Mesodermal cell (in vitro differentiated cells): ENCODE data around the gene CRYBA1.

Experiments used
- H3K27ac ChIP-seq: 2 replicates; pipeline ENCODE4 v1.7.0; 2013; ENCODE audit warnings: mild to moderate bottlenecking, low read depth, low read length, moderate library complexity; ENCODE audit not compliant: severe bottlenecking
- H3K36me3 ChIP-seq: 2 replicates; pipeline ENCODE4 v1.7.1; 2013; ENCODE audit warnings: mild to moderate bottlenecking, low read length, moderate library complexity; ENCODE audit not compliant: control insufficient read depth, insufficient read depth
- H3K4me1 ChIP-seq: one replicate; pipeline ENCODE4 v1.7.1; 2013; ENCODE audit warnings: mild to moderate bottlenecking, low read length; ENCODE audit not compliant: insufficient read depth, control insufficient read depth, poor library complexity, severe bottlenecking
- H3K4me3 ChIP-seq: 2 replicates; pipeline ENCODE4 v1.7.0; 2013; ENCODE audit warnings: low read length, control low read depth, mild to moderate bottlenecking; ENCODE audit not compliant: insufficient read depth, poor library complexity, severe bottlenecking; ENCODE audit errors: extremely low read depth
- H3K9me3 ChIP-seq: 2 replicates; pipeline ENCODE4 v1.7.1; 2013; ENCODE audit warnings: mild to moderate bottlenecking, low read length, moderate library complexity; ENCODE audit not compliant: control insufficient read depth
- WGBS, 2 experiments: methylation state at CpG; one replicate each; pipeline ENCODE4 v1.1.5; 2013; ENCODE audit warnings: missing lambda C conversion rate in 2 of 2; ENCODE audit not compliant: insufficient coverage in 2 of 2; 5-methylcytosine and 5-hydroxymethylcytosine counted together

CRYBA1 gene

GRCh38 chr17:29295420-29295819, 48.8 kb downstream of the CRYBA1 start:
- H3K4me3 ChIP-seq = no peak overlapping the region

GRCh38 chr17:29299031-29299430, 52.4 kb downstream of the CRYBA1 start:
- WGBS, 2 experiments = 80 to 100% methylated on average over 1 of the region's 2 CpGs
- H3K4me1 ChIP-seq = no peaks in the 10 kb centered on the region
- H3K27ac ChIP-seq = no peak overlapping the region
- H3K4me3 ChIP-seq = no peak overlapping the region
- no peaks in the 10 kb centered on the region for H3K9me3 ChIP-seq
- H3K36me3 ChIP-seq = no peaks in the 10 kb centered on the region

More at GRCh38 chr17:29295420-29295819, 48.8 kb downstream of the CRYBA1 start:
- peaks cover 5% of the 10 kb centered on the region for H3K36me3 ChIP-seq
- H3K4me1 ChIP-seq = peaks cover 5% of the 10 kb centered on the region
- no CpG with 5 or more reads among the region's 3 CpGs for WGBS, 2 experiments
- H3K9me3 ChIP-seq = no peaks in the 10 kb centered on the region
- H3K27ac ChIP-seq = no peak overlapping the region

GRCh38 chr17:29303386-29303785, 56.7 kb downstream of the CRYBA1 start:
- Histone ChIP-seq H3K4me3 (no peak overlapping the region), H3K9me3 (no peaks in the 10 kb centered on the region), H3K27ac (no peak overlapping the region), H3K36me3 (no peaks in the 10 kb centered on the region), H3K4me1 (no peaks in the 10 kb centered on the region)
- no CpG with 5 or more reads among the region's 3 CpGs for WGBS, 2 experiments
